Peyer's patch (tissue), 4 donors: Measurements from ENCODE around the gene BGN.

Source experiments
- CTCF ChIP-seq, 6 experiments: fragments of 450-650 bp in 4 of 6; fragments of 200-600 bp in 2 of 6; sonication (generic) in 1 of 6; IDR thresholded peaks; one replicate each; pipeline ENCODE4 v1.5.1; 2017 to 2019; ENCODE audit warnings: antibody characterized with exemption in 6 of 6, mild to moderate bottlenecking in 3 of 6, moderate library complexity in 1 of 6
- POLR2A ChIP-seq, 2 donors: fragments of 450-650 bp; IDR thresholded peaks; one replicate each; pipeline ENCODE4 v1.5.1; 2017; ENCODE audit warnings: antibody characterized with exemption in 2 of 2, mild to moderate bottlenecking in 2 of 2, moderate library complexity in 2 of 2

- TF ChIP-seq POLR2A (IDR thresholded peaks at IDR 0.05) (no peak), CTCF (IDR thresholded peaks at IDR 0.05) (no peak)
These were observed 8.0 kb downstream of the BGN start for GRCh38 chrX:153502796-153503195.
